Body of pancreas (tissue), 4 donors: ENCODE data around the gene ABCC8.

ENCODE experiments used
- POLR2A ChIP-seq, 3 donors: fragments of 450-650 bp; IDR thresholded peaks; one replicate each; pipeline ENCODE4 v1.6.1; 2016; ENCODE audit warnings: antibody characterized with exemption in 3 of 3, mild to moderate bottlenecking in 2 of 3
- TF ChIP-seq, protein P1 (sequence below), 7 experiments: fragments of 450-650 bp in 4 of 7; fragments of 200-600 bp in 3 of 7; sonication (generic) in 3 of 7; IDR thresholded peaks; one replicate each; pipeline ENCODE4 v1.5.1; 2016 to 2019; ENCODE audit warnings: antibody characterized with exemption in 7 of 7

DNA sequence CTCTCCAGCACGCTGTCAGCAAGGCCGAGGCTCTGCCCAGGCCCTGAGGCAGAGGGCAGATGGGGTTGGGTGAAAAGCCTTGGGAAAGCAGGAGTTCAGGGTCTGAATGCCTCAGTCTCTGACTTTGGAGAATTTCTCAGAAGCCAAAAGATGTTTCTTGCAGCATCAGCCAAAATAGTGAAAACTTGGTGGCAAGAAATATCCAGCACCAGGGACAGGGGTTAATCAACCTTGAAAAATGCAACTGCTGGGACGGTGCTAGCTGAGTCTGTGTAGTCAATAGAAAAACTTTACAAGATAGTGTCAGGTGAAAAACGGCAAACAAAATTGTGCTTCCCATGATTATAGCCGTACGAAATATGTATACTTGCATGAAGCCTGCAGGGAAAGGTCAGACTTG lies 1.4 kb upstream of the ABCC8 start:
- no peak for TF ChIP-seq POLR2A (IDR thresholded peaks at IDR 0.05)
- TF ChIP-seq, protein P1, sequence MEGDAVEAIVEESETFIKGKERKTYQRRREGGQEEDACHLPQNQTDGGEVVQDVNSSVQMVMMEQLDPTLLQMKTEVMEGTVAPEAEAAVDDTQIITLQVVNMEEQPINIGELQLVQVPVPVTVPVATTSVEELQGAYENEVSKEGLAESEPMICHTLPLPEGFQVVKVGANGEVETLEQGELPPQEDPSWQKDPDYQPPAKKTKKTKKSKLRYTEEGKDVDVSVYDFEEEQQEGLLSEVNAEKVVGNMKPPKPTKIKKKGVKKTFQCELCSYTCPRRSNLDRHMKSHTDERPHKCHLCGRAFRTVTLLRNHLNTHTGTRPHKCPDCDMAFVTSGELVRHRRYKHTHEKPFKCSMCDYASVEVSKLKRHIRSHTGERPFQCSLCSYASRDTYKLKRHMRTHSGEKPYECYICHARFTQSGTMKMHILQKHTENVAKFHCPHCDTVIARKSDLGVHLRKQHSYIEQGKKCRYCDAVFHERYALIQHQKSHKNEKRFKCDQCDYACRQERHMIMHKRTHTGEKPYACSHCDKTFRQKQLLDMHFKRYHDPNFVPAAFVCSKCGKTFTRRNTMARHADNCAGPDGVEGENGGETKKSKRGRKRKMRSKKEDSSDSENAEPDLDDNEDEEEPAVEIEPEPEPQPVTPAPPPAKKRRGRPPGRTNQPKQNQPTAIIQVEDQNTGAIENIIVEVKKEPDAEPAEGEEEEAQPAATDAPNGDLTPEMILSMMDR (IDR thresholded peaks at IDR 0.05) = no peak
